Endodermal cell (in vitro differentiated cells): Measurements from ENCODE around the gene DNAH2. TPM values are rescaled to one million over a fixed set of nuclear protein-coding genes. Genes with fewer than 3 reads are reported as not detected.
A peak's percentile ranks its signal among the peaks of the same experiment; 100 is the strongest.
"Not testable (repeated sequence)": the region's sequence is repeated elsewhere in the genome, so short reads cannot be mapped to it uniquely, and the experiment has no call there.

ENCODE experiments used
- DNase-seq: peaks from one replicate; pipeline ENCODE4 v3.0.0-alpha.2; 2017
- H3K27ac ChIP-seq: 2 replicates; pipeline ENCODE4 v1.5.1; 2013; ENCODE audit warnings: mild to moderate bottlenecking, low read depth, low read length, moderate library complexity
- H3K27me3 ChIP-seq: 2 replicates; pipeline ENCODE4 v1.6.1; 2013; ENCODE audit warnings: mild to moderate bottlenecking, low read length, moderate library complexity; ENCODE audit not compliant: insufficient read depth, control insufficient read depth, poor library complexity, severe bottlenecking
- H3K36me3 ChIP-seq: 2 replicates; pipeline ENCODE4 v1.7.0; 2013; ENCODE audit warnings: mild to moderate bottlenecking, low read length, moderate library complexity; ENCODE audit not compliant: control insufficient read depth, insufficient read depth
- H3K4me1 ChIP-seq: one replicate; pipeline ENCODE4 v1.7.0; 2013; ENCODE audit warnings: low read length; ENCODE audit not compliant: control insufficient read depth, insufficient read depth
- H3K4me3 ChIP-seq: 2 replicates; pipeline ENCODE4 v1.5.1; 2013; ENCODE audit warnings: mild to moderate bottlenecking, low read length, moderate library complexity
- H3K9ac ChIP-seq: 2 replicates; pipeline ENCODE4 v1.6.1; 2013; ENCODE audit warnings: mild to moderate bottlenecking, low read length, moderate library complexity; ENCODE audit not compliant: poor library complexity, severe bottlenecking; ENCODE audit errors: extremely low read depth
- H3K9me3 ChIP-seq: 2 replicates; pipeline ENCODE4 v1.6.1; 2013; ENCODE audit warnings: mild to moderate bottlenecking, low read length, moderate library complexity; ENCODE audit not compliant: control insufficient read depth
- H3K27ac Mint-ChIP-seq: 2 replicates; pipeline ENCODE4 v1.8.0; 2020; ENCODE audit warnings: mixed read lengths
- H3K27me3 Mint-ChIP-seq: 2 replicates; pipeline ENCODE4 v1.8.0; 2021; ENCODE audit warnings: mild to moderate bottlenecking, mixed read lengths; ENCODE audit not compliant: insufficient read depth
- H3K36me3 Mint-ChIP-seq: 2 replicates; pipeline ENCODE4 v1.8.0; 2020; ENCODE audit warnings: low read depth, mixed read lengths
- H3K4me1 Mint-ChIP-seq: 2 replicates; pipeline ENCODE4 v1.8.0; 2020; ENCODE audit warnings: mixed read lengths
- H3K4me3 Mint-ChIP-seq: 2 replicates; pipeline ENCODE4 v1.8.0; 2020; ENCODE audit warnings: mild to moderate bottlenecking, moderate library complexity, mixed read lengths
- H3K9me3 Mint-ChIP-seq: 2 replicates; pipeline ENCODE4 v1.8.0; 2020; ENCODE audit warnings: mild to moderate bottlenecking, mixed read lengths
- CTCF ChIP-seq: fragments of 200-600 bp; sonication (generic); conservative IDR thresholded peaks from 2 replicates; pipeline ENCODE4 v1.5.0; 2021; ENCODE audit warnings: antibody characterized with exemption, mild to moderate bottlenecking
- WGBS, 2 experiments: methylation state at CpG; one replicate each; pipeline versions ENCODE4 v1.1.5 to v1.1.7; 2013; ENCODE audit warnings: missing lambda C conversion rate in 2 of 2, mixed read lengths in 1 of 2; ENCODE audit not compliant: insufficient coverage in 1 of 2, insufficient read length in 1 of 2; 5-methylcytosine and 5-hydroxymethylcytosine counted together
- total RNA-seq, 2 donors: library from RNA; stranded (reverse); fragmentation: NEBNext Ultra II Directional in 1 of 2; extraction: Animal tissue kit (Norgen Biotek cat#: 25700) in 1 of 2; gene quantifications; 2 replicates in 1 of 2; 3 replicates in 1 of 2; pipeline ENCODE4 v1.2.1, GENCODE V29; 2021

Gene DNAH2
- total RNA-seq, 2 donors from 2014 or later = 0.42 to 0.69 TPM

- Mint-ChIP-seq H3K9me3 (no peaks in the 10 kb centered on the region), H3K4me3 (no peak overlapping the region), H3K27me3 (peaks cover 18% of the 10 kb centered on the region), H3K27ac (no peak overlapping the region), H3K36me3 (peaks cover 17% of the 10 kb centered on the region), H3K4me1 (peaks cover 22% of the 10 kb centered on the region)
- WGBS, 2 experiments = 91 to 98% methylated on average over 5 to 7 of the region's 8 CpGs
- no peaks in the 10 kb centered on the region for H3K9me3 ChIP-seq
- no peak overlapping the region for H3K27ac ChIP-seq
- H3K27me3 ChIP-seq = no peaks in the 10 kb centered on the region
- peak overlapping the region; percentile 93 for H3K4me3 ChIP-seq
- H3K36me3 ChIP-seq = peaks cover 37% of the 10 kb centered on the region
- H3K4me1 ChIP-seq = no peaks in the 10 kb centered on the region
- no peak for DNase-seq
- H3K9ac ChIP-seq = peak overlapping the region; percentile 83
- no peak for TF ChIP-seq CTCF
Observed at GRCh38 chr17:7859028-7859427, 141.5 kb downstream of the DNAH2 start.

- Histone ChIP-seq H3K4me3 (peak overlapping the region; percentile 5), H3K9ac (no peak overlapping the region), H3K9me3 (no peaks in the 10 kb centered on the region), H3K36me3 (peaks cover 57% of the 10 kb centered on the region), H3K27ac (no peak overlapping the region), H3K4me1 (no peaks in the 10 kb centered on the region), H3K27me3 (no peaks in the 10 kb centered on the region)
- WGBS, 2 experiments = 38 to 42% methylated on average over 2 of the region's 3 CpGs
- no peaks in the 10 kb centered on the region for H3K27me3 Mint-ChIP-seq
- H3K4me3 Mint-ChIP-seq = no peak overlapping the region
- H3K4me1 Mint-ChIP-seq = peaks cover 17% of the 10 kb centered on the region
- H3K27ac Mint-ChIP-seq = no peak overlapping the region
- peaks cover 42% of the 10 kb centered on the region for H3K36me3 Mint-ChIP-seq
- TF ChIP-seq CTCF = peak; percentile 83
- peak; percentile 91 for DNase-seq
- H3K9me3 Mint-ChIP-seq = no peaks in the 10 kb centered on the region
Observed at GRCh38 chr17:7862692-7863437, 145.3 kb downstream of the DNAH2 start.

- H3K27me3 ChIP-seq, H3K4me1 ChIP-seq, H3K27ac ChIP-seq, H3K9ac ChIP-seq, H3K9me3 Mint-ChIP-seq, H3K9me3 ChIP-seq, H3K27me3 Mint-ChIP-seq, H3K4me3 Mint-ChIP-seq, H3K4me3 ChIP-seq, H3K27ac Mint-ChIP-seq: not testable (repeated sequence)
- H3K36me3 Mint-ChIP-seq = peaks cover 40% of the 10 kb centered on the region
- DNase-seq = peak; percentile 20
- WGBS, 2 experiments = 77 to 84% methylated on average over 4 to 5 of the region's 5 CpGs
- peaks cover 17% of the 10 kb centered on the region for H3K4me1 Mint-ChIP-seq
- H3K36me3 ChIP-seq = peaks cover 51% of the 10 kb centered on the region
Observed at GRCh38 chr17:7864384-7864783, 146.8 kb downstream of the DNAH2 start.
